ENCODE results near the gene RTF2. TPM values are rescaled to one million over a fixed set of nuclear protein-coding genes. Genes with fewer than 3 reads are reported as not detected.

RTF2 gene
- total RNA-seq, 4 donors from 2014 or later, result 69.1 to 88.8 (median 77.5) TPM

DNA sequence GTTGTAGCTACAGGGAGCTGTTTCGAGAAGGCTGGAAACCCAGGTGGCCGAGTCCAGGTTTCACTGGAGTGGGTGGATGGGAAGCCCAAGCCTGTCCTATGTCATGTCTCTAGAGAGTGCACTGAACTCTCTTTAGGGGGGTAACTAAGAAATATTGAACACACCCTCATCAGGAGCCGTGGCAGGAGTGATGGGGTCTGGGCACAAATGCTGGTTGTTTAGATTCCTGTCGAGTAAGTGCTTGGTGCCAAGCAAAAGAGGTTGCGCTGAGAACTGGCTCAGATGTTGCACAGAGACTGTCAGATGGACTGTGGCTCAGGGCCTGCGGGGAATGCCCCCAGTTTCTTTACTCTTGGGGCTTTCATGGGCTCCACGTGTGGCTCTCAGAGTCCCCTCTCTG is 48.8 kb downstream of the RTF2 start:
- ATAC-seq, result no peak
- DNase-seq, result no peak
- TF ChIP-seq, protein P1, sequence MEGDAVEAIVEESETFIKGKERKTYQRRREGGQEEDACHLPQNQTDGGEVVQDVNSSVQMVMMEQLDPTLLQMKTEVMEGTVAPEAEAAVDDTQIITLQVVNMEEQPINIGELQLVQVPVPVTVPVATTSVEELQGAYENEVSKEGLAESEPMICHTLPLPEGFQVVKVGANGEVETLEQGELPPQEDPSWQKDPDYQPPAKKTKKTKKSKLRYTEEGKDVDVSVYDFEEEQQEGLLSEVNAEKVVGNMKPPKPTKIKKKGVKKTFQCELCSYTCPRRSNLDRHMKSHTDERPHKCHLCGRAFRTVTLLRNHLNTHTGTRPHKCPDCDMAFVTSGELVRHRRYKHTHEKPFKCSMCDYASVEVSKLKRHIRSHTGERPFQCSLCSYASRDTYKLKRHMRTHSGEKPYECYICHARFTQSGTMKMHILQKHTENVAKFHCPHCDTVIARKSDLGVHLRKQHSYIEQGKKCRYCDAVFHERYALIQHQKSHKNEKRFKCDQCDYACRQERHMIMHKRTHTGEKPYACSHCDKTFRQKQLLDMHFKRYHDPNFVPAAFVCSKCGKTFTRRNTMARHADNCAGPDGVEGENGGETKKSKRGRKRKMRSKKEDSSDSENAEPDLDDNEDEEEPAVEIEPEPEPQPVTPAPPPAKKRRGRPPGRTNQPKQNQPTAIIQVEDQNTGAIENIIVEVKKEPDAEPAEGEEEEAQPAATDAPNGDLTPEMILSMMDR (IDR thresholded peaks at IDR 0.05 in 4 of 5, conservative IDR thresholded peaks at IDR 0.05 in 1 of 5), result no peak
- Histone ChIP-seq H3K9me3 (peaks cover 0 to 7% (median 0%) of the 10 kb centered on the region in 3 donors), H3K4me1 (no peaks in the 10 kb centered on the region), H3K27me3 (no peaks in the 10 kb centered on the region), H3K36me3 (peaks cover 0 to 60% of the 10 kb centered on the region in 2 donors), H3K4me3 (no peak overlapping the region), H3K27ac (no peak overlapping the region)
- in situ Hi-C loops (cut with MboI; ENCODE audit: low sequenced_read_pairs in 4 of 4), result no loop called here
- intact Hi-C loops (cut with DNase I; ENCODE audit: low total_unique reads), result no loop called here

DNA sequence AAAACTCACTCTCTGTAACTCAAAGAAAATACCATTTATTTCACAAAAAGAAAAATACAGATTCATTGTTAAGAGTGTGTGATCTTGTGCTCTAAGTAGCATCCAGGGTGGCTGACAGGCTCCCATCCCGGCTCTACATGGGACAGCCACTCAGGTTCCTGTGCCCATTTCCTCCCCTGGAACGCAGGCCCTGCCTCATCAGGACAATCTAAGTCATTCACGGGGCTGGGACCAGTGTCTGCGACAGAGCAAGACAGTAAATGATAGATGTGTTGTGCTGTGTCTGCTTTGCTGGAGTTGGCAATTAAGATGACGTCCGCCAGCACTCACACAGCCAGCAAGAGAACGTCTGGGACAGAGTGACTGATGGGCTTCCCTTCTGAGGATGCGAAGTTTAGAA is 49.2 kb downstream of the RTF2 start:
- Histone ChIP-seq H3K4me1 (no peaks in the 10 kb centered on the region), H3K9me3 (peaks cover 0 to 7% (median 0%) of the 10 kb centered on the region in 3 donors), H3K36me3 (peaks cover 0 to 56% of the 10 kb centered on the region in 2 donors), H3K27me3 (no peaks in the 10 kb centered on the region), H3K27ac (no peak overlapping the region), H3K4me3 (no peak overlapping the region)
- TF ChIP-seq, protein P1 (IDR thresholded peaks at IDR 0.05 in 4 of 5, conservative IDR thresholded peaks at IDR 0.05 in 1 of 5), result no peak
- TF ChIP-seq POLR2A (IDR thresholded peaks at IDR 0.05), result no peak
- intact Hi-C loops (cut with DNase I; ENCODE audit: low total_unique reads), result no loop called here
- in situ Hi-C loops (cut with MboI; ENCODE audit: low sequenced_read_pairs in 4 of 4), result no loop called here
- DNase-seq (no peak), ATAC-seq (no peak)

DNA sequence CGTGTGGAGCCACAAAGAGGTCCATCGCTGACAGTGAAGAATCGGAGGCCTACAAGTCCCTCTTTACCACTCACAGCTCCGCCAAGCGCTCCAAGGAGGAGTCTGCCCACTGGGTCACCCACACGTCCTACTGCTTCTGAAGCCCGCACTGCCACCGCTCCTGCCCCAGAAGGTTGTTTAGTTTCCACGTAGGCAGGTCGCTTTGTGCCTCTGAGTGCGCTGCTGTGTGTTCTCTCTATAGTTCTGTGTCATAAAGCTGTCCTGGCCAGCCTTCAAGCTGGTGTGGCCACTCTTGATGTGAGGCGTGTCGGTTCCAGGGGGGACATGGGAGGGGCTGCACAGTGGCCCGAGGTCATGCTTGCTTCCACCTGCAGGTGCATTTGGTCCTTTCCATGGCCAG is 49.7 kb downstream of the RTF2 start:
- no peaks in the 10 kb centered on the region for H3K27me3 ChIP-seq
- in situ Hi-C loops (cut with MboI; ENCODE audit: low sequenced_read_pairs in 4 of 4), result no loop called here
- ATAC-seq (no peak), DNase-seq (no peak)
- H3K36me3 ChIP-seq, result peaks cover 0 to 51% of the 10 kb centered on the region in 2 donors
- intact Hi-C loops (cut with DNase I; ENCODE audit: low total_unique reads), result no loop called here
- H3K27ac ChIP-seq, result no peak overlapping the region
- TF ChIP-seq, protein P1 (IDR thresholded peaks at IDR 0.05 in 4 of 5, conservative IDR thresholded peaks at IDR 0.05 in 1 of 5), result no peak
- TF ChIP-seq POLR2A (IDR thresholded peaks at IDR 0.05), result no peak
- no peak overlapping the region for H3K4me3 ChIP-seq
- no peaks in the 10 kb centered on the region for H3K4me1 ChIP-seq
- peaks cover 0 to 7% (median 0%) of the 10 kb centered on the region in 3 donors for H3K9me3 ChIP-seq

DNA sequence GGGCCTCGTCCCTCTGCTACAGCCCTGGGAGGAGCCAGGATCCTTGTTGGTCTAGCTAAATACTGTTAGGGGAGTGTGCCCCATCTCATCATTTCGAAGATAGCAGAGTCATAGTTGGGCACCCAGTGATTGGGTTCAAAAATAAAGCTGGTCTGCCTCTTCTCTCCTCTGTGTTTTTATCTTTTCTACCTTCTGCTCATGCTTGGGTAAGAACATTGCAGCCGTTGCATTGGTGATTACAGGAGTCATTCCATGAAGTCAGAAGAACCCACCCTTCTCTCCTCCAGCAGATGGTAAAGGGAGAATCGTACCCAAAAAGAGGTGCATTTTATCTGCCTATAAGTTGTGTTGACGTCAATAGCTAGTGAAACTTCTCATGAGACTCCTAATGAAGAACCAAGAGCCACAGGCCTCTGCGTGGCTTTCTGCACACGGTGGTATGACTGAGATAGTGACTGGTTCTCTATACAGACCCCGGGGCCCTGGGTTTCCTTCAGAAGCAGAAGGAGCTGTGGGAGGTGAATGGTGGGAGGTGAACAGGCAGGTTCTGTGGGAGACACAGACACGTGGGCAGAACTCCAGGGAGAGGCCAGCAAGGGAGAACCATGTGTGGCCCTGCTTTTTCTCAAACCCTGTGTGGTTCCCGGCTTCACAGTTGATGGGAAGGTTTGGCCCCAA is 50.4 kb downstream of the RTF2 start:
- Histone ChIP-seq H3K4me3 (no peak overlapping the region), H3K27ac (no peak overlapping the region), H3K36me3 (peaks cover 0 to 44% of the 10 kb centered on the region in 2 donors), H3K4me1 (no peaks in the 10 kb centered on the region), H3K9me3 (peaks cover 0 to 7% (median 0%) of the 10 kb centered on the region in 3 donors), H3K27me3 (no peaks in the 10 kb centered on the region)
- TF ChIP-seq, protein P1 (IDR thresholded peaks at IDR 0.05 in 4 of 5, conservative IDR thresholded peaks at IDR 0.05 in 1 of 5), result no peak
- no peak for TF ChIP-seq POLR2A (IDR thresholded peaks at IDR 0.05)
- in situ Hi-C loops (cut with MboI; ENCODE audit: low sequenced_read_pairs in 4 of 4), result no loop called here
- ATAC-seq (no peak), DNase-seq (no peak)
- intact Hi-C loops (cut with DNase I; ENCODE audit: low total_unique reads), result no loop called here

DNA sequence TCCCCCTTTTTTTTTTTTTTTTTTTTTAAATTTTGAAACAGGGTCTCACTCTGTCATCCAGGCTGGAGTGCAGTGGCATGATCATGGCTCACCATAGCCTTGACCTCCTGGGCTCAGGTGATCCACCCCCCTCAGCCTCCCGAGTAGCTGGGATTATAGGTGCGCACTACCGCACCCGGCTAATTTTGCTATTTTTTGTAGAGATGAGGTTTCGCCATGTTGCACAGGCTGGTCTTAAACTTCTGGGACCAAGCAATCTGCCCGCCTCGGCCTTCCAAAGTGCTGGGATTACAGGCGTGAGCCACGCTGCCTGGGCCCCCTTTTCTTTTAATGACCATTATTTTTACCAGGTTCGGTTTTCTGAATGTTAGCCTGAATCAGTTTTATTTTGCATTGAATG is 51.1 kb downstream of the RTF2 start:
- TF ChIP-seq POLR2A (IDR thresholded peaks at IDR 0.05), result no peak
- TF ChIP-seq, protein P1 (IDR thresholded peaks at IDR 0.05 in 4 of 5, conservative IDR thresholded peaks at IDR 0.05 in 1 of 5), result no peak
- H3K36me3 ChIP-seq, result peaks cover 0 to 41% of the 10 kb centered on the region in 2 donors
- no peak overlapping the region for H3K4me3 ChIP-seq
- no peak overlapping the region for H3K27ac ChIP-seq
- in situ Hi-C loops (cut with MboI; ENCODE audit: low sequenced_read_pairs in 4 of 4) (no loop called here), intact Hi-C loops (cut with DNase I; ENCODE audit: low total_unique reads) (no loop called here)
- H3K9me3 ChIP-seq, result peaks cover 0 to 7% (median 0%) of the 10 kb centered on the region in 3 donors
- DNase-seq, result no peak
- H3K27me3 ChIP-seq, result no peaks in the 10 kb centered on the region
- no peak for ATAC-seq
- H3K4me1 ChIP-seq, result no peaks in the 10 kb centered on the region
